GM19452 (cell line): ENCODE data around the gene RAB11FIP5.
A peak's percentile ranks its signal among the peaks of the same experiment; 100 is the strongest.
"Not testable (repeated sequence)": the region's sequence is repeated elsewhere in the genome, so short reads cannot be mapped to it uniquely, and the experiment has no call there.

Source experiments
- ATAC-seq: cut with Tn5 transposase; IDR thresholded peaks from one replicate; pipeline ENCODE4 v1.9.1; 2021; ENCODE audit not compliant: unreplicated experiment

Gene RAB11FIP5, protein sequence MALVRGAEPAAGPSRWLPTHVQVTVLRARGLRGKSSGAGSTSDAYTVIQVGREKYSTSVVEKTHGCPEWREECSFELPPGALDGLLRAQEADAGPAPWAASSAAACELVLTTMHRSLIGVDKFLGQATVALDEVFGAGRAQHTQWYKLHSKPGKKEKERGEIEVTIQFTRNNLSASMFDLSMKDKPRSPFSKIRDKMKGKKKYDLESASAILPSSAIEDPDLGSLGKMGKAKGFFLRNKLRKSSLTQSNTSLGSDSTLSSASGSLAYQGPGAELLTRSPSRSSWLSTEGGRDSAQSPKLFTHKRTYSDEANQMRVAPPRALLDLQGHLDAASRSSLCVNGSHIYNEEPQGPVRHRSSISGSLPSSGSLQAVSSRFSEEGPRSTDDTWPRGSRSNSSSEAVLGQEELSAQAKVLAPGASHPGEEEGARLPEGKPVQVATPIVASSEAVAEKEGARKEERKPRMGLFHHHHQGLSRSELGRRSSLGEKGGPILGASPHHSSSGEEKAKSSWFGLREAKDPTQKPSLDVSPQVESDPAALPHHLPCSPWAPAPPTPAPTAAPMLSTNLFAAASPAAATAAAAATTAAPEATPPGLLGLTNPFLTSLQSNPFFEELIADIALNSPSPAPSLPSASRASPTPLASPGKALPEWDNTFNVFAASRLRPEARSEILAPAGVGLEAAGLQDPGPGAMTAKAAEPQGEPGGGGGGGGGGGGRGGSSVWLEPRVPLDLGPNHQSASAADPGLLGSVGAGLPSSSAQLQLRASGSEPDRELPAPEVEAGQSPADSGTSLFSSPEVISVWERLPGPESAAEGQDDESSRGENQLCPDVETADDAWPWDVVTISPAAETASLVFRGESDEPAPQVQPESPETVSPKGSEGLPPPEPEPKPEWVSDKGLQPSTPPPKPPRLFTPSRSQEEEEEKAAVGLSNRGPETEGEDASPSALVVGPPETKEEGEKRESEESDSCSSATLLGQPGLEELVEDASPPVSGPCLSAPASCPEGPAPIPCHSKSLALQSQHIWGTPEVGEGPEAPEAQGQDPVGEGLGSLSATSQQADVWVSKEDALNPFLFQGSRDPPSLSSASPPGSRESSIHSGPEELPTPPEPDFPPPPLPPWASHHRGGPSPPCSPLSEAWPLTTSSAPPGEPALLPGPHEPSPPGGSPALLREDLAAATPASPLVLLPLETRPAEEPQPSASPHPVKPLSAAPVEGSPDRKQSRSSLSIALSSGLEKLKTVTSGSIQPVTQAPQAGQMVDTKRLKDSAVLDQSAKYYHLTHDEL (N-terminal part only)

DNA sequence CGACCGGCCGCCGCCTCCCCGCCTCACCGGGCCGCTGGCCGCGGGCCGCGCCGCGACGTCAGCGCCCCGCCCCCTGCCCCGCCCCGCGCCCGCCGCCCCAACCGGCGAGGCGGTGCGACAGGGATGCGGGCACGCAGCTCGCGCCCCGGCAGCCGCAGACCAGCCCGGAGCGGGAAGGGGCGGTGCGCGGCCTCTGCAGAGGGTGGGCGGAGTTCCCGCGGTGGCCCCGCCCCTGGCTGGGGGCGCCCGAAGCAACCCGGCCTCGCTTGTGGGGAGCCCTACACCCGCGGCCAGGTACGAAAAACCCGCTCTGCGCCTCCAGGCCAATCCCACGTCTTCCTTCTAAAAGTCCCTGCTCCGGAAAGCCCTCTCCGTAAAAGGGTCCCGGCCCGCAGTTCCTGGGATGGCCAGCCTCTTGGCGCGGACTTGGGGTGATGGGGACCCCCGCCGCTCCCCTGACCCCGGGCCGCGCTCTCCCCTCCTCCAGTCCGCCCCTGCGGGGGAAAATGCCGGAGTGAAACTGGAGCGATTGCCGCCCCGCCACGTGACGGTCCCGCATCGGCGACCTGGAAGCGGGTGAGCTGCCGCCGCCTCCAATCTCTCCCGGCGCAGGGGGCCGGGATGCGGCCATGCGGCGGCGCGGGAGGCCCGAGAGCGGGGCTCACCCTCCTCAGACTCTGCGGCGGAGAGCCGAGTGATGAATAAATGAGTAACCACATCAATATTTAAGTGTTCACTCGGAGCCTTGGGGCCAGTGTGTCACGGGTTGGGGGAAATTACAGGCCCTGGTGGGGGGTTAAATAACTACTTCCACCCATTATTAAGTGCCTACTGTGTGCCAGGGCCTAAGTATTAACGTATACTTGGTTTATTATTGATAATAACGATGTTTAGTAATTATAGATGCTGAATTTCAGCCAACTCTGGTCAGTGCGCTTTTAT lies at the start of gene RAB11FIP5:
TSS of gene RAB11FIP5 (minus strand) at position 36 of the 942 bp plus-strand sequence. CDS start 171 bp downstream, outside the sequence.
- ATAC-seq = peak; percentile 68

DNA sequence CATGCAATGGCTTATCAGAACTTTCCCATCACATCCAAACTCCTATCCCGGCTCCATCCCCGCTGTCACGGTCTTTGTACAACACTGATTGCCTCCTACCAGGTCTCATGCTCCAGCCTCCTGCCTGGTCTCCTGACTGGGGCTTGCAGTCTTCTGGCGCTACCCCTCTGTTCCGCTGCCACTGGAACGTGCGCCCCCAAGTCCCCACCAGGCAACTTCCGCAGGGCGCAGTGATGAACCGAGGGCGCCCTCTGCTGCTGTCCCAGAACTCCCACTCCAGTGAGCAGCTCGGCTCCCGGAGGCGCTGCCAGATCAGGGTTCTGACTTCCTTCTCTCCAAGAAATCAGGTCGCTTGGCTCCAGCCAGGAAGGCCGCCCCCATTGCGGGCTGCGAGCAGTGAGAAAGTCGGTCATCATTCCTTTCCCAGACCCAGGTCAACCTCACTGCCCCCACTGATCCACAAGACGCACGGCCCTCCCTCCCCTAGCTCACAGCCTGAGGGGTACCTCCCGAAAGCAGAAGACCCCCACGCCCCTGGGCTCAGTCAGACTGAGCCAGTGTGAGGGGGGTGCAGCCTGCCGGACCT lies 43.9 kb upstream of the RAB11FIP5 start:
- no peak for ATAC-seq

GRCh38 chr2:73142937-73143336 lies 30.2 kb upstream of the RAB11FIP5 start:
- no peak for ATAC-seq

GRCh38 chr2:73141896-73142295 lies 29.1 kb upstream of the RAB11FIP5 start:
- ATAC-seq = no peak

GRCh38 chr2:73135236-73135635 lies 22.5 kb upstream of the RAB11FIP5 start:
- no peak for ATAC-seq

GRCh38 chr2:73134471-73134870 lies 21.7 kb upstream of the RAB11FIP5 start:
- no peak for ATAC-seq

- no peak for ATAC-seq
These were observed 20.9 kb upstream of the RAB11FIP5 start for GRCh38 chr2:73133566-73134197.

- no peak for ATAC-seq
These were observed 19.1 kb upstream of the RAB11FIP5 start for GRCh38 chr2:73131807-73132206.

- ATAC-seq = no peak
These were observed 18.0 kb upstream of the RAB11FIP5 start for GRCh38 chr2:73130790-73131189.

GRCh38 chr2:73128841-73129535 lies 16.2 kb upstream of the RAB11FIP5 start:
- no peak for ATAC-seq

GRCh38 chr2:73122536-73122935 lies 9.8 kb upstream of the RAB11FIP5 start:
- no peak for ATAC-seq

GRCh38 chr2:73119611-73120239 lies 7.0 kb upstream of the RAB11FIP5 start:
- not testable (repeated sequence) for ATAC-seq

- no peak for ATAC-seq
These were observed 4.7 kb upstream of the RAB11FIP5 start for GRCh38 chr2:73117441-73117840.

- ATAC-seq = no peak
These were observed 3.6 kb upstream of the RAB11FIP5 start for GRCh38 chr2:73116182-73116960.

GRCh38 chr2:73114273-73114867 lies 1.6 kb upstream of the RAB11FIP5 start:
- ATAC-seq = no peak

DNA sequence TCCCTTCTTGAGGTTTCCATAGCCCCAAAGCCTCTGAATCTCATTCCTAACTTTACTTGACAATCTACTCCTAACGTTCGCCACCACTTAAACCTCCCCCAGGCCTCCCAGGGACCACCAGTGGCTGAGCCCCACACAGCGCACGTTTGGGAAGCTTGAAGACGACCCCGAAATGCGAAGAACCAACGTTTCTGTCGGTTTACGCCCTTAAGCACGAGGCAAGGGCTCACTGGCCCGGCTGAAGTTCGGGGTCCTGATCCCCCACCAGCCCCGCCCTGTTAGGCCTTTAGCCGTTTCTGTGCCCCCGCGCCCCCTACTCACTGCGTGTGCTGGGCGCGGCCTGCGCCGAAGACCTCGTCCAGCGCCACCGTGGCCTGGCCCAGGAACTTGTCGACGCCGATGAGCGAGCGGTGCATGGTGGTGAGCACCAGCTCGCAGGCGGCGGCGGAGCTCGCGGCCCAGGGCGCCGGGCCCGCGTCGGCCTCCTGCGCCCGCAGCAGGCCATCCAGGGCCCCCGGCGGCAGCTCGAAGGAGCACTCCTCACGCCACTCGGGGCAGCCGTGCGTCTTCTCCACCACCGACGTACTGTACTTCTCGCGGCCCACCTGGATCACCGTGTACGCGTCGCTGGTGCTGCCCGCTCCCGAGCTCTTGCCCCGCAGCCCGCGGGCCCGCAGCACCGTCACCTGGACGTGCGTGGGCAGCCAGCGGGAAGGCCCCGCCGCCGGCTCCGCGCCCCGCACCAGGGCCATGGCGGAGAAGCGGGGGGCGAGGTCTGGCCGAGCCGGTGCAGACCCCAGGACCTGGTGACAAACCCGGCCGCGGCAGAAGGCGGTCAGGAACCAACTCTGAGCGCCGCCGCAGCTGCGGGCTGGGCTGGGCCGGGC lies 479 bp downstream of the RAB11FIP5 start:
- ATAC-seq = peak; percentile 35
